ENCODE measurements around the gene MEGF9. TPM values are rescaled to one million over a fixed set of nuclear protein-coding genes. Genes with fewer than 3 reads are reported as not detected.

Gene MEGF9
- total RNA-seq, 1 donor from 2014 or later, result 8.2 TPM

DNA sequence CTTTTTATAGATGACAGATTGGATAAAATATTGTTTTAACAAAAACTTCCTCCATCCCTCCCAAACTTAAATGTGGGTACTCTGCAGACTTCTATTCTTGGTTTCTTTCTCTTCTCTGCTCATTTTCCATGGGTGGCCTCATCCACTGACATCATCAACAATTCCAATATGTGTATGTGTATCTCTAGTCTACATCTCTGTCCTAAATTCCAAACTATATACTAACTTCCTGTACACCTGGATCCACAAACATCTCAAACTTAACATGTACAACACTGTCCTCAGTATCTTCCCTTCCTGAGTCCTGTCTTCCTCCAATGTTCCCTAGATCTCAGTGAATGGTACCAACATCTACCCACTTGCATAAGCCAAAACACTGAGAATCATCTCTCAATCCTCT is 105.8 kb downstream of the MEGF9 start:
- intact Hi-C loops (cut with DNase I), result no loop called here
- DNase-seq (ENCODE audit: low spot score), result no peak

DNA sequence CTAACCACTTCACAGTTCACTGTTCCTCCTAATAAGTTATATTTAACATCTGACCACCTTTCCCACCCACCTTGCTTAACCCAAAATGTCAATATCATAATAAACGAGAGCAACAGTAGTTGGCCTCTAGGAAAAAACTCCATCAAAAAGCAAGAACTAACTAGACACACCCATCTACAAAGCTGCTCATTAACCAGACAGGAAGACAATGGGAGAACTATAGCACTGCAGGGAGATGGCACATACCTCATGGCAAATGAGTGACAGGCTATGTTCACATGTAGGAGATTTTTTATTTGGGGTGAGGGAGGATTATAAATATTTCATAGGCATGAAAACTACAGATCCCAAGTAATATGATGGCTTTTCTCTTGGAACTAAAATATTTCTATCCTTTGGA is 110.7 kb downstream of the MEGF9 start:
- no peak for DNase-seq (ENCODE audit: low spot score)
- intact Hi-C loops (cut with DNase I), result no loop called here

DNA sequence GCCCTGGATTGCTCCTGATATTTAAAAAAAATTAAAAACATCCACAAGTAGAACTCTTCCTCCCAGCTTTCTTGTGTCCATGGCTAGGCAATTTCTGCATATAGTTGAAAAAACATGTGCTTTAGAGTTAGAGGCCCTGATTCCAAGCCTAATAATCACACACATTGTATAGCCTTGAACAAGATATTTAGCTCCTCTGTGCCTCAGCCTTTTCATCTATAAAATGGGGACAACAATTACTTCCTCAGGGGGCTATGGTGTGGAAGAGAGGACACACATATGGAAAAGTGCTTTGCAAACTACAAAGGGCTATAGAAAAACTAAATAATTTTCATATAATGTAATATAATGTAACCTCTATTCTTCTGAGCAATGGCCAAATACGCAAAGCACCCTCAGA is 111.3 kb downstream of the MEGF9 start:
- no peak for DNase-seq (ENCODE audit: low spot score)
- intact Hi-C loops (cut with DNase I), result no loop called here

DNA sequence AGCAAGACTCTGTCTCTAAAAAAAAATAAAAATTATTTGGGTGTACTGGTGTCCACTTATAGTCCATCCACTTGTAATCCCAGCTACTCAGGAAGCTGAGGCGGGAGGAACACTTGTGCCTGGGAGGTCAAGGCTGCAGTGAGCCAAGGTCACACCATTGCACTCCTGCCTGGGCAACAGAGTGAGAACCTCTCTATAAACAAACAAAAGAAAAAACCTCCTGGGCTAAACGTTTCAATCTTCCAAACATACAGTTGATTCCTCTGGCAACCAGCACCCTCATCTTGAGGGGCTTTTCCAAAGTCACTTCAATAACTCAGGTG is 120.4 kb downstream of the MEGF9 start:
- DNase-seq (ENCODE audit: low spot score), result no peak
- intact Hi-C loops (cut with DNase I), result no loop called here

DNA sequence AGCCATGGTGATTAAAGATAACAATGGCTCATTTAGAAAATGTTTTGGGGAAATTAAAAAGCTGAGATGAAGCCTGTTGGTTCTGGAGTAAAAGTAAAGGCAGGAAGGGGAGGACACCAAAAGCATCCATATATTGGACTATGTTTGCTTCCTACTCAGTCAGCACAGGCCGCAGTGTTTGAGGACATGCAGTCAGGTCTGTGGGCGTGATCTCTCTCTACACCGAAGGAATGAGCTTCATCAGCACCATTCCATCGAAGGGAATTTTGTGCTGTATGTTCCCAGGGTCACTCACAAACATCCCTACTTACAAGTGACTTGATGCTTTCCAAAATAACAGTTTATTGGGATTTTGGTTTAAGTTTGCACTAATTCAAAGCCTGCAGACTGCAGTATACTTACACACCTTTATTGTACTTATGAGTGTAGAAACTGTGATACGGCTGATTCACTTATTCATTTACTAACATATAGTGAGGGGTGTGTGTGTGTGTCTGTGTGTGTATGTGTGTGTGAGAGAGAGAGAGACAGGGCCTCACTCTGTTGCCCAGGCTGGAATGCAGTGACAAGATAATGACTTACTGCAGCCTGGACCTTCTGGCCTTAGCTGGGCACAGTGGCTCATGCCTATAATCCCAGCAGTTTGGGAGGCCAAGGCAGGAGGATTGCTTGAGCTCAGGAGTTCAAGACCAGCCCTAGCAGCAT is 120.9 kb downstream of the MEGF9 start:
- intact Hi-C loops (cut with DNase I), result no loop called here
- DNase-seq (ENCODE audit: low spot score), result no peak

DNA sequence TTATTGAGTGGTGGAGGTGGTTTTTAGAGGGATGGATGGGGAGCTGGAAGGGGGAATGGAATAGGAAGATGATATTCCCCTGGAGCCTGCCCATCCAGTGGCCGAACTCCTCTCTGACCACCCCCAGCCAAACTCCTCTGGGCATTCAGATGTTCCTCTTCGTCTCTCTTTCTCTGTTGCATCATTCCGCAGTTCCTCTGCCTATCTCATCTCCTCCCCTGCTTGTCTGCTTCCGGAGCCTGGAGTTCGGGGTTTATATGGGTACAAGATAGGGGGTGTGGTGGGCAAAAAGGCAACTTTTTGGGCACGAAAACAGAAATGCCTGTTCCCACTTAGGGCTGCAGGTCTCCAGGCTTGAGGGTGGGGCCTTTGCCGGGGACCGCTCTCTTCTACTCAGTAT is 122.1 kb downstream of the MEGF9 start:
- DNase-seq (ENCODE audit: low spot score), result no peak
- intact Hi-C loops (cut with DNase I), result no loop called here

DNA sequence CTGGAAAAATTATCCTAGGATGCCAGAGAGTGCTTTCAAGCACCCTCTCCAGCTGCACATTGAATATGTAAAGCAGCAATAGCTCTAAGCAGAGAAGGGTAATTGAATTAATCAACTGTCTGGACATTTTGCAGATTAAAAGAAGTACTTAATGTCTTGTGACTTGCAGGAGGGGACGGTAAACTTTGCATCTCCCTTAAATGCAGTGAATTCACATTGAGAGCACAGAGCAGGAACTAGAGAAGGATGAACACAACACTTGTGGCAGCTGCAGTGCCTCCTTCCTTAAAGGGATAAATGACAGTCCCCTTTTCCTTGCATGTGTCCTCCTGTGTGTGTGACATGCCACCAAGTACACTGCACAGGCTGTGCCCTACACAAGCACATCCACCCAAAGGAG is 126.9 kb downstream of the MEGF9 start:
- intact Hi-C loops (cut with DNase I), result no loop called here
- no peak for DNase-seq (ENCODE audit: low spot score)

DNA sequence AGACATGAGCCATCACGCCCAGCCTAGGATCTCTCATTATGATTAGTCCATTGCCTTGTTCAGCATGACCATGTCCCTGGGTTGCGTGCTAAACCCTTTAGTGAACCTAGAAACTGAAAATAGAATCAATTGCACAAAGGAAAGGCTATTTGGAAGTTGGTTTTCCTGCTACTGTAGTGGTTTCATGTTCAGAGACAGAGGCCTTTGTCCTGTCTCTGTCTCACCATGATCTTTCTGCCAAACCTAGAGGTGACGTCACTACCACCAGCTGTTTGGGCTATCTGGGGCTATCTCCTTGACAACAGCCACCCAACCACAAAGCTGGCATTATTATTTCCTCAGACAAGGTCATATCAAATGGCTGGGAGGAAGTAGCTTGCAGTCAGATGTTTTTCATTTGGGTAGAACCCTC is 130.3 kb downstream of the MEGF9 start:
- intact Hi-C loops (cut with DNase I), result no loop called here
- DNase-seq (ENCODE audit: low spot score), result no peak

DNA sequence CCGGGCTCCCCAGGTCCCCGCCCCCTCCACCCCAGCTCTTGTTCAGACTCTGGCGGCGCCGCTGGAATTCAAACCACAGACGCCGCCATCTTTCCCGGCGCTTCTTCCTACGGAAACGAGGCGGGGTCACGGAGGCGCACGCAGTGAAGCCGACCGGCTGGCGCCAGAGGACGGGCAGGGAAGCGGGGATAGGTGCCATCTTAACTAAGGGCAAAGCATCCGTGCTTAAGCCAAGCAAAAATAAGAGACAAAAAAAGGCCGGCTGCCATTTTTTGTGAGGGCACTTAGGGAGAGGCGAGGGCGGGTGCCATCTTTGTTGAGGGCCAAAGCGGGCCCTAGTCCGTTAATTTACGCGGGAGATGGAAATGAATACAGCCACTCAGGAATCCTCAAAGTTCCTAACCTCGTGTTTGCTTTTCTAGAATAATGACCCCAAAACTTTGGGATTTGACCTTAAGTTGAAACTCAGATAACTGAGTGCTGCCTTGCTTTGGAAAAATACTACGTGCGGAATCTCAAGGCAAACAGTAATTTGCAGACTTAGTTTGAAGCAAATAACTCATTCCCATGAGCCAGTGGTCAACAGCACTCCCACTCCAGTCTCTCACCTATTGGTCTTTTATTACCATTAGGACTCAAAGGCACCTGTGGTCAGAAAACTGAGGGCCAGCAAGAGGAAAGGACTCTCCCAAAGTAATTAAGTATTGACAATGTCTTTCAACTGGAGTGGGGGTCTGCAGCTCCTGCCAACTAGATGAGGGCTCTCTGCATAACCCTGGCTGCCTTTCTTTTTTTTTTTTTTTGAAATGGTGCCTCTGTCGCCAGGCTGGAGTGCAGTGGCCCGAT is 134.0 kb downstream of the MEGF9 start, which contains the start of gene CDK5RAP2:
Gene CDK5RAP2, minus strand, starts transcription at position 117 of the 846 bp plus-strand sequence. CDS start 189 bp downstream, outside the sequence.
- intact Hi-C loops (cut with DNase I), result no loop called here
- DNase-seq (ENCODE audit: low spot score), result peak; percentile 97

DNA sequence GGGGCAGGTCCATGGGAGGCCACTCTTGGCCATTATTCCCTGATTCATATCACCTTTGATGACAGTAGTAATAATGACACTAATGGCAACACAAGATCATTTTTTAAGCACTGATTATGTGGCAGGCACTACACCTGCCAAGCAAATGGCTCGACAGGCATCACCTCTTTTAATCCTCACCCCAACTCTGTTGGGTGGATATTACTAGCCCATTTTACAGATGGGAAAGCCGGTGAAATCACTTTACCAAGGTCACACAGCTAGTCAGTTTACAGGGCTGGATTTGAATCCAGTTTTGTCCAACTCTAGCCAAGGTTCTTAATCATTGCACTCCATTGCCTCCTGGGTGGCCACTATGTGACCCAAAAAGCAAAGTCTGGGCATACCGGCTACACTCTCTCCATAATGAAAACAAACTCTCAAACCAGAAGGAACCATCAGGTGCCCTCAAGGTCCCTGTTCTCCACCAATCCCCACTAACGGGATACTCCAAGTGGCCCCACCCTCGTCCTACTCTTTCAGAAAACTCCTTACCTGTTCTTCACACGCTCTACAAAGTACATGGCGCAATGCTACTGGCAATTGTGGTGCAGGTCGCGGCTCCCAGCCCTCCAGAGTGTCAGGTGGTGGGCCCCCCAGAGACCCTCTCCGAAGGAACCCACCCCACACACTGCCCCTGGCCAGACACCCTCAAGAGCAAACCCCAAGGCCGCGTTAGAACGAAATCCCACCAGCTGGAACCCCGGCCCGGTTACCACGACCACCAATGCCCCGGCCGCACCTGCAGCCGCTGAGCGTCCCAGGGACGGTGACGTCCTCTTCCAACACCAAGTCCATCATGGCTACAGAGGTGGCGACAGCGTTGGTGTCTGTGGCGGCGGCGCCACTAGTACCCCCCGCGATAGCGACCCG is 134.9 kb downstream of the MEGF9 start:
- intact Hi-C loops (cut with DNase I), result no loop called here

DNA sequence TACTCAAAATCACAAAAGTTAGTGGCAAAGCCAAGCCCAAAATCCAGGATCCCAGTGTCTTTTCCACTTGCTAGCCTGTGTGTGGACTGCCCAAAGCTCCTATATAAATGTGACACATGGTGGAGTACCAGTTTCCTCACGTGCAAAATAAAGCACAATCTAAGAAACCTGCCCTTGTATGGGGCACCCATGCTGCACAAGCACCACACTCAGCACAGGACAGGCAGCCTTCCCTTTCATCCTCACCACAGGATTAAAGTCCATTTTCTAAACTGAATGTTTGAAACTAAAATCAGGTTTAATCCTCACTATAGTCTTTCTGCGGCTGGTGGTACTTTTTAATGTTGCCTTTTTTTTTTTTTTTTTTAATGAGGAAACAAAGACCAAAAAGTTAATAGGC is 139.8 kb downstream of the MEGF9 start:
- intact Hi-C loops (cut with DNase I), result no loop called here
- DNase-seq (ENCODE audit: low spot score), result no peak

More for the DNA sequence above, 134.9 kb downstream of the MEGF9 start:
- no peak for DNase-seq (ENCODE audit: low spot score)

DNA sequence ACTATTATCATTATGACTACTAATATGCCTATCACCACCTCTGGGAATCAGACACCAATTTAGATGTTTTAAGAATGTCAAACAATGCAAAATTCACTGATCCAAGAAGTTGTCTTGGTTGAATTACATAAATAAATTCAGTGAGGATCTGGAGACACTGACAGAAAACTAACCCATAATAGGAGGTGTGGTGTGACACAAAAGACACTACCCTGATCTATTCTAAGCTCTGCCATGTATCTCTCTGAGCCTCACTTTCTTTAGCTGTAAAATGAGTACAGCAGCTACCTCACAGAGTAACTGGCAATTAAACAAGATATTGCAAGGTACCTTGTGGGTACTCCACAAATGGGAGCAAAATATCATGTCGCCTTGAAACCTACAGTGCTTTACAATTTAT is 141.8 kb downstream of the MEGF9 start:
- intact Hi-C loops (cut with DNase I), result no loop called here
- DNase-seq (ENCODE audit: low spot score), result no peak

DNA sequence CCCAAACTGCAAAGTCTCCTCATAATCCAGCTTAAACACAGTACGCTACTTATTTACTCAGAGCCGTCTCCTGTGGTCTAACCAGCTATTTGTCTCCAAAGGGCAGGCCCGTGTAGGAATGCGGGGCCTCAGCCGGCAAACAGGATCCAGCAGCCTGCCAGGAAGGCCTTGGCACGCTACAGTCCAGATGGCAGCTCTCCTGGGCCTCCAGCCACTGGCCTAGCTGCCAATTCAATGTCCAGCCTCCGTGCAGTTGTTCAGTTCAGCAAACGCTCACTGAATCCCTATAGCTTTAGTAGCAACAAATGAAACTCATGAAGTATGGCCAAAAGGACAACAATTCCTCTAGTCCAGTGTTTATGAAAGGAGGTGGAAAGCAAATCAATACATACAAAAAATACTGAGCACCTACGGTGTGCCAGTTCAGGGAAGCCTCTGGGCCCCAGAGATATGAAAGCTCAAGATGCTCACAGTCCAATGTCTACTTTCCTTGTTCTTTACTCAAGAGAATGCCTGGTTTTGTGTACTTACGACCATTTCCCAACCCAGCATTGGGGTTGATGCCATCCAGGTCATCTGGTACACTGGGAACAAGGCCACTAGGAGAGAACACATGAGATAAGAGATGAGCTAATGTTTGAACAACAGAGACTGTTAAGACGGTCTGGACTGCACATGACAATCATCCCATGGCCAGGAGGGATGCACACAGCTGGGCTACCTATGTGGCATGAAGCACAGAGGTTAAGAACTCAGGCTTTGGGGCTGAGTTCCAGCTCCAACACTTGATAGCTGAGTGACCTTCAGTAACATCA is 142.6 kb downstream of the MEGF9 start:
- intact Hi-C loops (cut with DNase I), result no loop called here
- DNase-seq (ENCODE audit: low spot score), result peak; percentile 80

DNA sequence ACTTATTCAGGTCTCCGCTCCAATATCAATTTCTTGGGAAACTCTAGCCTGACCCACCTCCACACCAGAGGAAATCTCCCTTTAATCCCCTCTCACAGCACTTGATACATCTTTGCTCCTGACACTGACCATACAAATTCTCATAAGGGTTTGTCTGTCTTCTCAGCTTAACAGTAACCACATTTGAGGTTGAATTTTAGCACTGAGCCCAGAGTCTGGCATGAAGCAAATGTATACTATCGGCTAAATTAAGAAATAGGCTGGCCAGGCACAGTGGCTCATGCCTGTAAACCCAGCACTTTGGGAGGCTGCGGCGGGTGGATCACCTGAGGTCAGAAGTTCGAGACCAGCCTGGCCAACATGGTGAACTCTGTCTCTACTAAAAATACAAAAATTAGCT is 144.0 kb downstream of the MEGF9 start:
- intact Hi-C loops (cut with DNase I), result no loop called here
- no peak for DNase-seq (ENCODE audit: low spot score)

DNA sequence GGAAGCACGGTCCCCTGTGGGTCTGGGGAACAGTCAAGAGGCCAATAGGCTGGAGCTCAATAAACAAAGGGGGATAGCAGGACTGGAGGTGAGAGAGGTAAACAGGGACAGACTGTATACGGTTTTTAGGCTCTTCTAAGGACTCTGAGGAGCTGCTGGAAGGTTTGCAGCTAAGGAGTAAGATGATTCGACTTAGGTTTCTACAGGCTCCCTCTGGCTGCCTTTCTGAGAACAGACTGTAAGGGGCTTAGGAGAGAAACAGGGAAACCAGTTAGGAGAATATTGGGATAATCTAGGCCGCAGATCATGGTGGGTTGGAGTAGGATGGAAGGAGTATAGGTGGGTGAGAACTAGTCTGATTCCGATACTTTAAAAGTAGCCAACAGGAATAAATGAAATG is 144.7 kb downstream of the MEGF9 start:
- intact Hi-C loops (cut with DNase I), result no loop called here
- DNase-seq (ENCODE audit: low spot score), result no peak

DNA sequence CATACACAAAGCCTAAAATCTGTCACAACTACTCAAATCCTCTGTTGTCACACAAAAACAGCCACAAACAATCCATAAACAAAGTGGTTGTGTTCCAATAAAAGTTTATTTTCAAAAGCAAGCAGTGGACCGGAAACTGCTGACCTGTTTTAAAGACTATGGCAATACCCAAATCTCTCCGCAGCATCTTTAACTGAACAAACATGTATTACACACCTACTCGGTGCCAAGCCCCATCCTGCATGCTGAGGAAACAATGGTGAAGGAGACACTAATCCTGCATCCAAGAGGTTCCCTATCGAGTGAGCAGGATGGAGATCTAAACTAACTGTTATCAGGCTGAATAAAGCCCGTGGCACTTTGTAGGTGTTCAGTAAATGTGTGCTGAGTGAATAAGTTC is 145.5 kb downstream of the MEGF9 start:
- no peak for DNase-seq (ENCODE audit: low spot score)
- intact Hi-C loops (cut with DNase I), result no loop called here

DNA sequence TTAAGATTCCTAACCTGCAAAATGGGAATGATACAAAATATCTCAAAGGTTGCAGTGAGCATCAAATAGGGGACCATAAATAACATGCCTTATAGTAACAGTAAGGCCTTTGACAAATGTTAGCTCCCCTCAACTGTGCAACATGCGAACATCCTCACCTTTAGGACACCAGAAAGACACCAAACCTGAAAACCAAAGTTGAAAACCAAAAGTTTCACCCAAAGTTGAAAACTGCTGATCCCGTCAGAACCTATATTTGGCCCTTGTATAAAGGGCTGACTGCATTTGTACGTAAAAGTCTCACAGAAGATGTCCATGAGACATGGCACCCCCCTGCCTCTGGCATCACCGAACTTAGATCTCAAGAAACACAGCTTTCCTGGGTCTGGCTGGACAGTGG is 146.4 kb downstream of the MEGF9 start:
- DNase-seq (ENCODE audit: low spot score), result no peak
- intact Hi-C loops (cut with DNase I), result no loop called here

DNA sequence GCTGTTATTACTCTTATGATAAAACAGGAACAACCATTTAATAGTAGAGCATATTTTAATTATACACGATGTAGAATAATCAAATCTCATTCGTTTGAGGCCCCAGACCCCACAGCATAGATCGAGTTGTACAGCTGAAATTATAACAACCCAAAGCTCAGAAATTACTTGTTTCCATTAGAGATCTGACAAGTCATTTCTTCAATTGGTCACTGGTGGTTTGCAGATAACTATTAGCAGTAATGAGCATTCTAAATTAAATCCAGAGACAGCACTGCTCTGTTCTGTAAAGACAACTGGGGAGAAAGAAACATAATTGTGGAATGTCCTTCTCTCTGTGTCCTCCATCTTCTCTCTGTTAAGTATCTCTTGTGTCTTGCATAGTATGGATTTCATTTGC is 147.2 kb downstream of the MEGF9 start:
- no peak for DNase-seq (ENCODE audit: low spot score)
- intact Hi-C loops (cut with DNase I), result no loop called here

DNA sequence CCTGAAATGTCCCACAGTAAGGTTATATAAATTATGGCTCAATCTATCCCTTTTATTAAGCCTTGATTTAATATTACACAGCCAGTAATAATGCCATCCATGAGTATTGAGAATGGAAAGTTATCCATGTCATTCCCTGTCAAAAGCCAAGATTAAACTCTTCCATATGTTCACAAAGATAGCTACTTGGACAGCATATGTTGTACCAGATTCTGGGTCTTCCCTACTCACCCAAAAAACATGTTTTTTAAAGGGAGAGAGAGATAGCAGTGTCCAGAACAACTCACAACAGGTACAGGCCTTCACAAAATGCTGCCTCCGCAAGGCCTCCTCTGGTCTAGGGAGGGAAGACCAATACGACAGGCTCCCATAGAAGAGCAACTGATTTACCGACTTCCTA is 149.7 kb downstream of the MEGF9 start:
- no peak for DNase-seq (ENCODE audit: low spot score)
- intact Hi-C loops (cut with DNase I), result no loop called here
